GM12878 (cell line): Measurements from ENCODE around the gene NPB. TPM values are rescaled to one million over a fixed set of nuclear protein-coding genes. Genes with fewer than 3 reads are reported as not detected.

Experiments
- ATAC-seq: fragments of 200-7000 bp; cut with Tn5 transposase; 3 replicates; pipeline ENCODE4 v1.9.1; 2020; ENCODE audit warnings: mild to moderate bottlenecking, moderate library complexity
- BruUV-seq: library from RNA; stranded (reverse); fragments of 400-500 nt; replicated peaks from 2 replicates; lab custom pipeline; 2021; lab: Mats Ljungman, UMichigan
- CTCF ChIA-PET: fragments of 300-600 bp; sonication (Branson Sonifier 250); formaldehyde crosslinking; extraction: SDS; loops from one replicate; lab custom pipeline; 2021; ENCODE audit warnings: inconsistent platforms; lab: Yijun Ruan, JAX
- POLR2A ChIA-PET: fragments of 350-600 bp; formaldehyde crosslinking; extraction: SDS; loops from one replicate; lab custom pipeline; 2021; ENCODE audit warnings: inconsistent platforms; lab: Charles Lee
- RAD21 ChIA-PET: fragments of 300-600 bp; sonication (Branson Sonifier 250); formaldehyde crosslinking; loops from one replicate; lab custom pipeline; 2023; ENCODE audit warnings: antibody characterized with exemption; ENCODE audit not compliant: unreplicated experiment; lab: Charles Lee
- SMC1A ChIA-PET: fragments of 300-600 bp; sonication (Branson Sonifier 250); formaldehyde crosslinking; loops from one replicate; lab custom pipeline; 2023; ENCODE audit not compliant: unreplicated experiment, uncharacterized antibody; lab: Charles Lee
- DNase-seq: peaks from one replicate; pipeline ENCODE4 v3.0.0-alpha.2; 2011; ENCODE audit warnings: low read depth, low spot score
- FAIRE-seq: peaks from 3 replicates; lab custom pipeline; 2011; peaks lifted over from hg19 to GRCh38; lab: Jason Lieb, UNC
- H2AFZ ChIP-seq: 2 replicates; pipeline ENCODE4 v1.6.0; 2011; ENCODE audit warnings: low read depth, low read length, control low read depth; ENCODE audit not compliant: control insufficient read depth
- H3K27ac ChIP-seq: 2 replicates; pipeline ENCODE4 v1.5.1; 2011; ENCODE audit warnings: control low read depth; ENCODE audit not compliant: control insufficient read depth, insufficient read depth
- H3K27me3 ChIP-seq, 2 experiments: replicated peaks in 1 of 2; 2 replicates each; pipeline versions ENCODE4 v1.6.0 to v1.6.1; 2011; ENCODE audit warnings: low read length in 1 of 2; ENCODE audit not compliant: control insufficient read depth in 2 of 2, insufficient read depth in 2 of 2
- H3K36me3 ChIP-seq, 2 experiments: 2 replicates each; pipeline ENCODE4 v1.5.1; 2011; ENCODE audit warnings: low read length in 1 of 2; ENCODE audit not compliant: control insufficient read depth in 2 of 2, insufficient read depth in 2 of 2
- H3K4me1 ChIP-seq: 2 replicates; pipeline ENCODE4 v1.6.1; 2011; ENCODE audit warnings: mild to moderate bottlenecking, low read length, moderate library complexity, mixed read lengths; ENCODE audit not compliant: control insufficient read depth, insufficient read depth
- H3K4me2 ChIP-seq: 2 replicates; pipeline ENCODE4 v1.6.0; 2011; ENCODE audit warnings: control low read depth; ENCODE audit not compliant: control insufficient read depth, insufficient read depth
- H3K4me3 ChIP-seq: fragments of 200-600 bp; sonication (generic); 2 replicates; pipeline ENCODE4 v1.5.1; 2016
- H3K79me2 ChIP-seq: 2 replicates; pipeline ENCODE4 v1.6.0; 2011; ENCODE audit warnings: low read length; ENCODE audit not compliant: control insufficient read depth, insufficient read depth
- H3K9ac ChIP-seq: 2 replicates; pipeline ENCODE4 v1.8.0; 2011; ENCODE audit warnings: low read length, control low read depth, mixed read lengths; ENCODE audit not compliant: control insufficient read depth, insufficient read depth
- H3K9me3 ChIP-seq: replicated peaks from 3 replicates; pipeline ENCODE4 v1.5.1; 2011; ENCODE audit warnings: mild to moderate bottlenecking, low read length; ENCODE audit not compliant: control insufficient read depth, insufficient read depth
- H4K20me1 ChIP-seq: 2 replicates; pipeline ENCODE4 v1.6.0; 2011; ENCODE audit not compliant: control insufficient read depth, insufficient read depth
- EGR1 ChIP-seq, 2 experiments: IDR thresholded peaks; 1 replicate in 1 of 2; 2 replicates in 1 of 2; pipeline ENCODE4 v1.6.1; 2011 to 2012; ENCODE audit warnings: low read depth in 2 of 2, low read length in 2 of 2, borderline replicate concordance in 1 of 2, mild to moderate bottlenecking in 1 of 2, moderate library complexity in 1 of 2
- PML ChIP-seq: IDR thresholded peaks from 2 replicates; pipeline ENCODE4 v1.6.1; 2012; ENCODE audit warnings: low read length, inconsistent platforms
- POLR2A ChIP-seq: IDR thresholded peaks from 2 replicates; pipeline ENCODE4 v1.6.1; 2011; ENCODE audit warnings: low read depth, mild to moderate bottlenecking, low read length
- POLR2AphosphoS2 ChIP-seq: IDR thresholded peaks from 2 replicates; pipeline ENCODE4 v1.6.1; 2011; ENCODE audit warnings: low read depth, mild to moderate bottlenecking, low read length, improper control_type of control experiment, moderate library complexity
- RAD51 ChIP-seq: fragments of 450-650 bp; IDR thresholded peaks from 2 replicates; pipeline ENCODE4 v1.6.1; 2016; ENCODE audit warnings: moderate library complexity, mild to moderate bottlenecking, inconsistent platforms
- WGBS: methylation state at CpG from one replicate; pipeline ENCODE4 v1.1.6; 2016; ENCODE audit warnings: low lambda C conversion rate; ENCODE audit not compliant: insufficient replicate concordance, insufficient coverage; ENCODE audit errors: missing lambda C conversion rate; 5-methylcytosine and 5-hydroxymethylcytosine counted together
- in situ Hi-C: fragments of 300-500 bp; cut with MboI; formaldehyde crosslinking; loops from 9 replicates; pipeline ENCODE4 v1.14.3; 2018; ENCODE audit warnings: mixed read lengths
- intact Hi-C: fragments of 100-400 bp; cut with micrococcal nuclease; formaldehyde crosslinking; loops from one replicate; pipeline ENCODE4 v1.14.2; 2022; ENCODE audit not compliant: unreplicated experiment
- polyA plus RNA-seq, 11 experiments: library from polyadenylated mRNA; depleted of rRNA in 4 of 11; unstranded in 6 of 11; stranded (reverse) in 5 of 11; fragments of >200 nt; fragmentation: Nextera tagmentation in 4 of 11; fragmentation: Illumina TruSeq in 1 of 11; extraction: Ambion mirVana in 4 of 11; extraction: Trizol in 1 of 11; gene quantifications; 1 replicate in 1 of 11; 2 replicates in 10 of 11; pipeline versions ENCODE4 v1.2.1 to v1.2.3, GENCODE V29; 2011 to 2016; ENCODE audit warnings: inconsistent platforms in 2 of 11, missing spikeins in 2 of 11, low read depth in 1 of 11
- total RNA-seq, 4 experiments: library from RNA; depleted of rRNA in 3 of 4; stranded (reverse); fragments of >200 nt in 3 of 4; fragmentation: Illumina TruSeq in 1 of 4; extraction: Trizol in 1 of 4; gene quantifications; 2 replicates each; pipeline versions ENCODE4 v1.2.1 to v1.2.3, GENCODE V29; 2013 to 2021
- TF ChIP-seq, protein P1 (sequence below), 3 experiments: IDR thresholded peaks in 2 of 3; conservative IDR thresholded peaks in 1 of 3; 2 replicates each; pipeline ENCODE4 v1.5.1; 2011; ENCODE audit warnings: low read depth in 3 of 3, low read length in 3 of 3, mild to moderate bottlenecking in 3 of 3, control low read depth in 2 of 3, moderate library complexity in 2 of 3, inconsistent platforms in 1 of 3, mixed read lengths in 1 of 3; ENCODE audit not compliant: control insufficient read depth in 2 of 3, insufficient read depth in 1 of 3; ENCODE audit errors: extremely low read depth in 1 of 3

Gene NPB
- total and polyA plus RNA-seq, 10 of the 15 experiments (the other 5 are each of a cell fraction or from before 2014, with no cell fraction given) = 0.03 to 0.40 (median 0.15) TPM; not detected in 2

DNA sequence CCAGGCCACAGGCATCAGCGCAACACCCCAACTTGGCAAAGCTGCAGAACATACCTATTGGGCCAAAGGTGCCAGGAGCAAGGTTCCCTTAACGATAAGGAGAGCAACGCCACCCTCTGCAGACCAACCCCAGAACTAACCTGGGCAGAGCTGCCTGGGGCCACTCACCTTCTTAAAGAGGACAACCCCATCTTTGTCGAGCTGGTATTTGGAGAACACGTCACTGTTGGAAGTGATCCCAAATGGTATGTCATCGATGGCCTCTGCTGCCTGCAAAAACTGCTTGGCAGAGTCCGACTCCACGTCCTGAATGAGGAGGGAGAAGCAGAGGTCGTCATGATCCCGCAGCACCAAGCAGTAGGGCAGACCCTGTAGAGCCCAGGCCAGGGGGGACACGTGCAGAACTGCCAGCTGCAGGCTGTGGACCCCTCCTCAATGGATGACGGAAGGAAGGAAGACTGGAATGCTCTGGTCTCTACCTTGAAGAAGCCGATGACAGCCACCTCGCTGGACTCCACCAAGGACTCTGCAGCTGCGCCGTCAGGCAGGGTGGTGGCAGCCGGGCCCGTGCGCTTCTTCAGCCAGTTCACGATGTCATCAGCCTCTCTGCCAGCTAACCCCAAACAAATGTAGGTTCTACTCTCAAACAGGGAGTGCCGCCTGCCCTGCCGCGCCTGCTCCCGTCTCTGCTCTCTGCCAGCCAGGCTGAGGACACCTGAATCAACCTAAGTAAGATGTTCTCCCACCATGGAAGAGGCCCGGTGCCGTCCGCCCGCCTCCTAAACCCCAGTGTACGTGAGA is 46.9 kb upstream of the NPB start:
- peaks cover 3% of the 10 kb centered on the region; the same call in 1 of the 2 replicates for H4K20me1 ChIP-seq
- 0 out of 2 replicates have a peak overlapping the region, but pooled peaks have one; percentile 17 for H3K4me2 ChIP-seq
- DNase-seq (no peak), FAIRE-seq (no peak), ATAC-seq (peak; percentile 8; the same call in 2 of the 3 replicates)
- ChIA-PET CTCF (interaction anchor here (0.6 kb wide), 1 partner anchor 51 kb away, joined by 4 read pairs; no protein-coding TSS in a partner anchor), POLR2A (interaction anchor here (0.6 to 1.2 kb wide), 3 partner anchors 15 to 281 kb away, joined by 3 to 7 read pairs (median 6); no protein-coding TSS in a partner anchor), SMC1A (interaction anchor here (0.7 kb wide), 1 partner anchor 129 kb away, joined by 3 read pairs; no protein-coding TSS in a partner anchor), RAD21 (interaction anchor here (1.2 kb wide), 1 partner anchor 22 kb away, joined by 3 read pairs; the partner anchor contains the start of gene MCRIP1)
- TF ChIP-seq PML (no peak), EGR1 (IDR thresholded peaks at IDR 0.05; ENCODE audit: borderline replicate concordance in 1 of 2, low read depth in 2 of 2, low read length in 2 of 2) (no peak), RAD51 (no peak), POLR2A (peak; percentile 39; the same call in 1 of the 2 replicates), POLR2AphosphoS2 (0 out of 2 replicates have a peak, but pooled peaks have one; percentile 36)
- TF ChIP-seq, protein P1, sequence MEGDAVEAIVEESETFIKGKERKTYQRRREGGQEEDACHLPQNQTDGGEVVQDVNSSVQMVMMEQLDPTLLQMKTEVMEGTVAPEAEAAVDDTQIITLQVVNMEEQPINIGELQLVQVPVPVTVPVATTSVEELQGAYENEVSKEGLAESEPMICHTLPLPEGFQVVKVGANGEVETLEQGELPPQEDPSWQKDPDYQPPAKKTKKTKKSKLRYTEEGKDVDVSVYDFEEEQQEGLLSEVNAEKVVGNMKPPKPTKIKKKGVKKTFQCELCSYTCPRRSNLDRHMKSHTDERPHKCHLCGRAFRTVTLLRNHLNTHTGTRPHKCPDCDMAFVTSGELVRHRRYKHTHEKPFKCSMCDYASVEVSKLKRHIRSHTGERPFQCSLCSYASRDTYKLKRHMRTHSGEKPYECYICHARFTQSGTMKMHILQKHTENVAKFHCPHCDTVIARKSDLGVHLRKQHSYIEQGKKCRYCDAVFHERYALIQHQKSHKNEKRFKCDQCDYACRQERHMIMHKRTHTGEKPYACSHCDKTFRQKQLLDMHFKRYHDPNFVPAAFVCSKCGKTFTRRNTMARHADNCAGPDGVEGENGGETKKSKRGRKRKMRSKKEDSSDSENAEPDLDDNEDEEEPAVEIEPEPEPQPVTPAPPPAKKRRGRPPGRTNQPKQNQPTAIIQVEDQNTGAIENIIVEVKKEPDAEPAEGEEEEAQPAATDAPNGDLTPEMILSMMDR (IDR thresholded peaks at IDR 0.05 in 2 of 3, conservative IDR thresholded peaks at IDR 0.05 in 1 of 3; ENCODE audit: control insufficient read depth in 2 of 3, extremely low read depth in 1 of 3, insufficient read depth in 1 of 3, low read depth in 3 of 3, low read length in 3 of 3) = 0 out of 6 replicates have a peak, but pooled peaks of 1 of the 3 experiments have one; percentile 2
- BruUV-seq = no TSS peak
- no peaks in the 10 kb centered on the region for H3K27me3 ChIP-seq
- H3K27ac ChIP-seq = no peak overlapping the region
- intact Hi-C loops = no loop called here
- no peak overlapping the region for H3K9ac ChIP-seq
- in situ Hi-C loops = no loop called here
- 95% methylated on average over 29 of the region's 29 CpGs for WGBS
- peaks cover 28 to 42% of the 10 kb centered on the region in 2 experiments for H3K36me3 ChIP-seq
- no peak overlapping the region for H3K4me3 ChIP-seq
- no peak overlapping the region for H2AFZ ChIP-seq
- no peaks in the 10 kb centered on the region for H3K9me3 ChIP-seq
- H3K4me1 ChIP-seq = peaks cover 18% of the 10 kb centered on the region
- peaks cover 34% of the 10 kb centered on the region for H3K79me2 ChIP-seq
